Activated CD8-positive, alpha-beta memory T cell treated with anti-CD3 and anti-CD28 coated beads for 48 hours (primary cell): ENCODE data around the gene LSM14B.
"Not testable (repeated sequence)": the region's sequence is repeated elsewhere in the genome, so short reads cannot be mapped to it uniquely, and the experiment has no call there.

Source experiments
- DNase-seq, 3 experiments: peaks; one replicate each; pipeline ENCODE4 v3.0.0-alpha.2; 2020; ENCODE audit warnings: low read depth in 2 of 3, low spot score in 2 of 3

Gene LSM14B

GRCh38 chr20:62112368-62112767 is 9.9 kb upstream of the LSM14B start:
- DNase-seq = no peak

DNA sequence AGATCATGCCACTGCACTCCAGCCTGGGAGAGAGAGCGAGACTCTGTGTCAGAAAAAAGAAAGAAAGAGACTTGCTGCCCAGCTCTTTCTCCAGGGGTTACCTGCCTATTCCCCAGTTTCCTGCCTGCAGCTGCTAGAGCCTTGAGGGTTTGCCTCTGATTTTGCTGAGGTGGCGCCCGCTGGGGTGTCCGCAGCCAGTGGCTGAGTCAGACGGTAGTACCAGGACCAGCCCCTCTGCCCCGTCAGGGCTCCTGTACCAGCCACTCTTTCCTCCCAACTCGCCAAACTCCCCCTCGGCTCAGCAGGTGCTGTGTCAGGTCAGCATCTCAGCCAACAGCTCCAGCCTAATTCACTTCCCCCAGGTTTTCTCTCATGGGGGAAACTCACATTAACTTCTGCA is 7.4 kb upstream of the LSM14B start:
- DNase-seq = no peak

GRCh38 chr20:62115800-62116407 is 6.4 kb upstream of the LSM14B start:
- DNase-seq = not testable (repeated sequence)

DNA sequence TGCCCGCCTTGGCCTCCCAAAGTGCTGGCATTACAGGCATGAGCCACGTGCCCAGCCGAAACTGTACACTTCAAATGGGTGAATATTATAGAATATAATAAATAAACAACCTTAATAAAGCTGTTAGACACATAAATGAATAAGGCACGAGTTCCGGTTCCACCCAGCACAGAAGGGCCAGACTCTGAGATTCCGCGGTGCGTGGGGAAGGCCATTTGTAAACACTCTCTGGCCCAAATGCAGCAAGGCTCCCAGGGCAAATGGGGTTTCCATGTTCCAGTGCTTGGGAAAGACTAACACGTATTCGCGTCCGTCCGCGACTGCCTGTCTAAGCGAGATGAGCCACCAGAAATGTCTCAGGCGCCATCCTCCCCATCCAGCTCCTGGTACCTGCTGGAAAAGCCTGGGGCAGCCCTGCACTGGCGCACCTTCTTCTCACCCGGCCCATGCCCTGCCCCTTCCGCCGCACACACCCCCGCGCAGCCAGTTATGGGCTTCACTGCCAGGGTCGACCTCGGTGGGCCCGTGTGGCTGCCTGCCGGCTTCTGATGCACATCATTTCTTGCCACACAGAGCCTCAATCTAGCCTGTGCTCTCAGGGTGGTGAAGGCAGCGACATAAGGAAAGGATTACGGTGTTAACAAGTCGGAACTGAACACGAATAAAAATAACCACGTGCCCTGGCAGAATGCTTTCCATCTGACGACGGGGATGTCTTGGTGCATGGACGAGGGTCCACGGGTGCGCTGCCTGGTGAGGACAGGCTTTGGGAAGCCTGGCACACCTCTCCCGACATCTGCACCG is 5.5 kb upstream of the LSM14B start:
- DNase-seq = no peak

DNA sequence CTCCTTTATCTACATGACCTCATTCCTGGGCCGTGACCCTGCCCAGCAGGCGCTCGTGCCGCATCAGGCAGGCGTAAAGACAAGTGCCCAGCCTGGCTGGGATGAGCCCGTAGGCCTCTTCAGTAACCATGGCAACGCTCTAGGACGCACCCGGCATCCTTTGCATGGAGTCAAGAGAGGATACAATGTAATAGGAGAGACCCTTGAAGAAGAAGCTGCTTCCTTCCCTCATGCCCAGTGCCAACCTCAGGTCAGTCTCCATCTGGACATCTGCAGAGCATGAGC is 5.0 kb upstream of the LSM14B start:
- DNase-seq = no peak

- DNase-seq = no peak
These were observed 4.6 kb upstream of the LSM14B start for GRCh38 chr20:62117658-62118057.

GRCh38 chr20:62118113-62119043 is 3.9 kb upstream of the LSM14B start:
- no peak for DNase-seq

DNA sequence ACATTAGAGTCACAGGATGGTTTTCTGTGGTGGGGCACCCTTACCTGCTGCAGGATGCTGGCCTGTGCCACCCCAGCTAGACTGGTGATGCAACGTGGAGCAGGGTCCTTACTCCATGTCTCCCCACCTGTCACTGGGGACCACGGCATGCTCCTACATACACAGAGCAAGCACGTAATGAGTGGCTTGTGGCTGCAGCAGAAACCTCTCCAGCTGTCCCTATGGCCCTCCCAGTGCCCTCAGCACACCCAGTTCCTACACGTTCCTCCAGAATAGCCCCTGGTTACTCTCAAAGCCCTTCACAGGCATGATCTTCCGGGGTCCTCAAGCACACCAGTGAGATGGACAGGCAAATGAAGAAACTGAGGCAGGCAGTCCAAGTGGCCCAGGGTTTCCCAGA is 3.2 kb upstream of the LSM14B start:
- DNase-seq = no peak

- no peak for DNase-seq
These were observed 2.5 kb upstream of the LSM14B start for GRCh38 chr20:62119591-62120364.

GRCh38 chr20:62120365-62120762 is 1.9 kb upstream of the LSM14B start:
- no peak for DNase-seq

GRCh38 chr20:62120990-62121775 is 1.1 kb upstream of the LSM14B start:
- DNase-seq = no peak

DNA sequence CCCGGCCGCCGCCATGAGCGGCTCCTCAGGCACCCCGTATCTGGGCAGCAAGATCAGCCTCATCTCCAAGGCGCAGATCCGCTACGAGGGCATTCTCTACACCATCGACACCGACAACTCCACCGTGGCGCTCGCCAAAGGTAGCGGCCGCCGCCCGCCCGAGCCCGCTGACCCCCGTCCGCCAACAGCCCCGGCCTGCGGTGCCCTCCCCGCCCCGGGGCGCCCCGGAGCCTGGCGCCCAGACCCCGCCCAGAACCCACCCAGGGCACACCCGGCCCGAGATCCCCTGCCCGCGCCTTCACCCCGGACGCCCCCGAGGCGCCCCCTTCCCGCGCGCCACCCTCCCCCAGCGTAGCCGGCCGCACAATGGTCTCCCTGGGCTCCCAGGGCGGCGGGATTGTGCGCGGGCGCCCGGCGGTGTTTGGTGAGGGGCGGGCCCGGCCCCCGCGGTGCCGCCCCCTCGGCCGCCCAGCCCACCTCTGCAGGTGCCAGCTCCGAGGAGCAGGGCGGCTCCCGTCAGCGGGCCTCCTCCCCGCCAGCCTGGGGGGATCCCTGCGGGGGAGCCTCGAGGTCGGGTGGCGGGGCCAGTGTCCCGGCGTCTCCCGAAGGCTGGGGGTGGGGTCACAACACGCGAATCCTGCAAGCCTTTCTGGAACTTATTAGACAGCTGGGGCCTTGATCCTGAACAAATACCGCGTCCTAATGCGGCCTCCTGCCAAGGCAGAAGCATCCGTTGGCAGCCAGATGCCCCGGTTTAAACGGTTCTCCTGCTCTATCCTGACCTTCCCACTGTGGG is 577 bp downstream of the LSM14B start:
- DNase-seq = no peak

- no peak for DNase-seq
These were observed 1.3 kb downstream of the LSM14B start for GRCh38 chr20:62123450-62124118.

- DNase-seq = no peak
These were observed 3.9 kb downstream of the LSM14B start for GRCh38 chr20:62126141-62126540.

DNA sequence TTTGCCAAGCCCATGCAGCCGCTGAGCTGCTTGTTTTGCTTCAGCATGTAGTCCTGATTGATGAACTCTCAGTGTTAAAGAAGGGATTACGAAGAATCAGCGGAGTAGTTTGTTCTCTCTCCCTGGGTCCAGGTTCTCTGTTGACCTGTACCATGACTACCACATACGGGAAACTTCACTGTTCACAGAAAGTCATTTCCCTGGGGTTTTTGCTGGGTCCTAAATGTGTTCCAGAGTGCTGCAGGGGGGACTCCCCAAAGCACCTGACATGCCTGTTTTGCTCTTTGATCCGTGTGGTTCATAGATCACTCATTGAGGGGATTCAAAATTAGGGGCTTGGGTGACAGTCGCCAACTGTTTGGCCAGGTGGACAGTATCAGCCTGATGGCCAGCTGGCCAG is 5.5 kb downstream of the LSM14B start:
- no peak for DNase-seq

DNA sequence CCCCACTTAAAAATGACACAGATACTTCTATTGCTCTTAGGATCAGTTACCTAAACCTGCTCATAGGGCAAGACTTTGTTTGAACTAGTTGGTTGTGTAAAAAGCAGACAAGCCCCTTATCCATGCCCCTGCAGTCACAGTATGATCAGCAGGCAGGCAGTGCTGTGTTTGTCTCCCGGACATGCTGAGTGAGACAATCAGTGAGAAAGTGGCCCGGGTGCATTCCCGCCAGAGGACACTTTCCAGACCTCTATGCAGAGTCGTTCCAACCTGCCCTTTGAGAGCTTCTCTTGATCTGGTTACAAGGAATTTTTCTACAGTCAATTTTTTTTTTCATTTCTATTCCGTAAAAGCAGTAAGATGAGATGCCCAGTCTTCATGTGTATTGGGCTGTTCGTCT is 6.2 kb downstream of the LSM14B start:
- no peak for DNase-seq

DNA sequence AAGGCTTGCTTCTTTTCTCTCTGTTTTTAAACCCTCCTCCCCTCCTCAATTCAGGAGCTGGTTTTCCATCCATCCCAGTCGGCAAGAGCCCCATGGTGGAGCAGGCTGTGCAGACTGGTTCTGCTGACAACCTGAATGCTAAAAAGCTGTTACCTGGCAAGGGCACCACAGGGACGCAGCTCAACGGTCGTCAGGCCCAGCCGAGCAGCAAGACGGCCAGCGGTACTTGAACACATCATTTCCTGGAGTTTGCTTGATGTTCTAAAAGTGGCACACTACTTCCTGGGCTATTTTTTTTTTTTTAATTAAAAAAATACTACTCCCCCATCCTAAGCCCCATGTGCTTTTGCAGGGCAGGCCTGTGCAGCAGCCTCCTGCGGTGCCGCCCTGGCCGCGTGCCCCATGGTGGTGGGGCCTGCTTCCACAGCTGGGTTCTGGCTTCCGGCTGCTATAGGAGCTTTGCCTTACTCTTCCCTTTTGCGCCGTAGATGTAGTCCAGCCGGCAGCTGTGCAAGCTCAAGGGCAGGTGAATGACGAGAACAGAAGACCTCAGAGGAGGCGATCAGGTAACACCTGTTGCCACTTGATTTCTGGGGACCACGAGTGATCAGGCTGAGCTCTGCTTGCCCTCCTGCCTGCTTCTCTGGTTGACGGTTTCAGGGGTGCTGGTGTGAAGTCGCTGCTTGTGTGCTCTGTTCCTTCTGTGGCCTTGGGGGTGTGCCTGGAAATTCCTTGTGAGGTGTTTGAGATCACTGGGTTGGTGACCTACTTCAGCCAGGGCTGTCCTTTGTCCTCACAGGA is 7.7 kb downstream of the LSM14B start:
- no peak for DNase-seq

GRCh38 chr20:62131560-62132320 is 9.5 kb downstream of the LSM14B start:
- DNase-seq = no peak
